T follicular helper cell (primary cell): ENCODE results near the gene PIP5K1B.

Source experiments
- DNase-seq: peaks from one replicate; pipeline ENCODE4 v3.0.0-alpha.2; 2020; ENCODE audit warnings: low read depth

Gene PIP5K1B

GRCh38 chr9:68707801-68708488, 2.9 kb downstream of the PIP5K1B start:
- no peak for DNase-seq

GRCh38 chr9:68708513-68708912, 3.5 kb downstream of the PIP5K1B start:
- DNase-seq: no peak

- no peak for DNase-seq
These were observed 4.5 kb downstream of the PIP5K1B start for GRCh38 chr9:68709291-68710110.

- no peak for DNase-seq
These were observed 5.1 kb downstream of the PIP5K1B start for GRCh38 chr9:68710111-68710471.

- no peak for DNase-seq
These were observed 6.2 kb downstream of the PIP5K1B start for GRCh38 chr9:68711281-68711680.

GRCh38 chr9:68711932-68712331, 6.9 kb downstream of the PIP5K1B start:
- DNase-seq: no peak

GRCh38 chr9:68714416-68715180, 9.6 kb downstream of the PIP5K1B start:
- DNase-seq: no peak

- DNase-seq: no peak
These were observed 10.1 kb downstream of the PIP5K1B start for GRCh38 chr9:68715181-68715456.

GRCh38 chr9:68717552-68718443, 12.8 kb downstream of the PIP5K1B start:
- DNase-seq: no peak

GRCh38 chr9:68719847-68720246, 14.8 kb downstream of the PIP5K1B start:
- DNase-seq: no peak

- DNase-seq: no peak
These were observed 15.7 kb downstream of the PIP5K1B start for GRCh38 chr9:68720656-68721313.

GRCh38 chr9:68721666-68722330, 16.8 kb downstream of the PIP5K1B start:
- DNase-seq: no peak

- no peak for DNase-seq
These were observed 20.0 kb downstream of the PIP5K1B start for GRCh38 chr9:68725070-68725469.

- DNase-seq: no peak
These were observed 21.4 kb downstream of the PIP5K1B start for GRCh38 chr9:68726489-68726888.

GRCh38 chr9:68727636-68728035, 22.6 kb downstream of the PIP5K1B start:
- DNase-seq: no peak

GRCh38 chr9:68728731-68729130, 23.7 kb downstream of the PIP5K1B start:
- DNase-seq: no peak

- no peak for DNase-seq
These were observed 25.7 kb downstream of the PIP5K1B start for GRCh38 chr9:68730570-68731235.

GRCh38 chr9:68731857-68732256, 26.8 kb downstream of the PIP5K1B start:
- no peak for DNase-seq

- no peak for DNase-seq
These were observed 27.5 kb downstream of the PIP5K1B start for GRCh38 chr9:68732405-68733020.

- no peak for DNase-seq
These were observed 28.0 kb downstream of the PIP5K1B start for GRCh38 chr9:68733021-68733405.
